Neural crest cell (in vitro differentiated cells): ENCODE results near the gene PADI2. TPM values are rescaled to one million over a fixed set of nuclear protein-coding genes. Genes with fewer than 3 reads are reported as not detected.

Experiments
- DNase-seq: peaks from one replicate; pipeline ENCODE4 v3.0.0; 2021; ENCODE audit warnings: low read depth, mixed read lengths, low spot score
- H3K27ac Mint-ChIP-seq: one replicate; pipeline ENCODE4 v1.8.0; 2021; ENCODE audit warnings: mild to moderate bottlenecking, mixed read lengths; ENCODE audit not compliant: unreplicated experiment
- H3K27me3 Mint-ChIP-seq: 2 replicates; pipeline ENCODE4 v1.8.0; 2021; ENCODE audit warnings: low read depth, mild to moderate bottlenecking, mixed read lengths
- H3K36me3 Mint-ChIP-seq: 2 replicates; pipeline ENCODE4 v1.8.0; 2021; ENCODE audit warnings: low read depth, mild to moderate bottlenecking, mixed read lengths
- H3K4me1 Mint-ChIP-seq: 2 replicates; pipeline ENCODE4 v1.8.0; 2021; ENCODE audit warnings: mixed read lengths
- H3K4me3 Mint-ChIP-seq: one replicate; pipeline ENCODE4 v1.8.0; 2021; ENCODE audit warnings: mild to moderate bottlenecking, mixed read lengths
- H3K9me3 Mint-ChIP-seq: 2 replicates; pipeline ENCODE4 v1.8.0; 2021; ENCODE audit warnings: mixed read lengths
- total RNA-seq: library from RNA; stranded (reverse); gene quantifications from 2 replicates; pipeline ENCODE4 v1.2.1, GENCODE V29; 2021
- TF ChIP-seq, protein P1 (sequence below): fragments of 200-600 bp; sonication (generic); conservative IDR thresholded peaks from 2 replicates; pipeline ENCODE4 v1.5.0; 2021; ENCODE audit warnings: antibody characterized with exemption, mild to moderate bottlenecking

Gene PADI2
- total RNA-seq, 1 donor from 2014 or later, result 0.16 TPM

- no peaks in the 10 kb centered on the region for H3K9me3 Mint-ChIP-seq
- H3K4me1 Mint-ChIP-seq, result peaks cover 10% of the 10 kb centered on the region
- no peaks in the 10 kb centered on the region for H3K36me3 Mint-ChIP-seq
- TF ChIP-seq, protein P1, sequence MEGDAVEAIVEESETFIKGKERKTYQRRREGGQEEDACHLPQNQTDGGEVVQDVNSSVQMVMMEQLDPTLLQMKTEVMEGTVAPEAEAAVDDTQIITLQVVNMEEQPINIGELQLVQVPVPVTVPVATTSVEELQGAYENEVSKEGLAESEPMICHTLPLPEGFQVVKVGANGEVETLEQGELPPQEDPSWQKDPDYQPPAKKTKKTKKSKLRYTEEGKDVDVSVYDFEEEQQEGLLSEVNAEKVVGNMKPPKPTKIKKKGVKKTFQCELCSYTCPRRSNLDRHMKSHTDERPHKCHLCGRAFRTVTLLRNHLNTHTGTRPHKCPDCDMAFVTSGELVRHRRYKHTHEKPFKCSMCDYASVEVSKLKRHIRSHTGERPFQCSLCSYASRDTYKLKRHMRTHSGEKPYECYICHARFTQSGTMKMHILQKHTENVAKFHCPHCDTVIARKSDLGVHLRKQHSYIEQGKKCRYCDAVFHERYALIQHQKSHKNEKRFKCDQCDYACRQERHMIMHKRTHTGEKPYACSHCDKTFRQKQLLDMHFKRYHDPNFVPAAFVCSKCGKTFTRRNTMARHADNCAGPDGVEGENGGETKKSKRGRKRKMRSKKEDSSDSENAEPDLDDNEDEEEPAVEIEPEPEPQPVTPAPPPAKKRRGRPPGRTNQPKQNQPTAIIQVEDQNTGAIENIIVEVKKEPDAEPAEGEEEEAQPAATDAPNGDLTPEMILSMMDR, result no peak
- no peak for DNase-seq
- H3K4me3 Mint-ChIP-seq, result no peak overlapping the region
- peaks cover 46% of the 10 kb centered on the region for H3K27me3 Mint-ChIP-seq
- no peak overlapping the region for H3K27ac Mint-ChIP-seq
These were observed 2.6 kb upstream of the PADI2 start for GRCh38 chr1:17121881-17122280.

DNA sequence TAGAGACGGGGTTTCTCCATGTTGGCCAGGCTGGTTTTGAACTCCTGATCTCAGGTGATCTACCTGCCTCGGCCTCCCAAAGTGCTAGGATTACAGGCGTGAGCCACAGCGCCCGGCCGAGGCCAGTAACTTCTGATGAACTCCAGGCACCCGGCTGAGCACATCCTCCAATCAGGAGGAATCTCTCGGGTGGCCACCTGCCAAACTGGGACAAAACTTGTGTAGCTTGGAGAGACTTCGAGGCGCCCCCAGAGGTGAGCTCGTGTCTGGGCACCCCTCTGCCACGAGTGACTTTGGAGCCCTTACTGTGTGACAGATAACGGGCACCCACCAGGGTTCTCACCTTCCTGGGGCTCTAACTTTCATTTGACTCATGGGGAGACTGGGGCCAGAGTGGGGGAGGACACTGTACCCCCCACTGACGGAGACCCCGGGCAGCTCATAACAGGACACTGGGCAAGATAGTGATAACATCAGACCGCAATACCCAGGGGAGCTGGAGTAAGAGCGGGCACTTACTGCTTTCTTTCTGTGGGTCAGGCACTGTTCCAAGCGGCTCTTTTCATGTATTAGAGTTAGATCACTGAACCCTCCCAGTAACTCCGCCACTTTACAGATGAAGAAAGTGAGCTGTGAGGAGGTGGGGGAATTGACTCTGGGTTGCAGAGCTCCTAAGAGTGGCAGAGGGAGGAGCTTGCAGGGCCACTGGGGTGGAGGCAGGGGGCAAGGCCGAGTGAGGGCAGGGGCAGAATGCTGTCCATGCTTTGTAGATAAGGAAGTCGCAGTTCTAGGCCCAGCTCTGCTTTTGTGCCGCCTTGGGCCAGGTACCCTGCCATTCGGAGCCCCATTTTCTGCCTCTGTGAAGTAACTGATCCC is 1.9 kb upstream of the PADI2 start:
- H3K36me3 Mint-ChIP-seq, result no peaks in the 10 kb centered on the region
- no peak for DNase-seq
- TF ChIP-seq, protein P1, result no peak
- no peak overlapping the region for H3K27ac Mint-ChIP-seq
- peak overlapping the region; percentile 31 for H3K4me3 Mint-ChIP-seq
- peaks cover 53% of the 10 kb centered on the region for H3K27me3 Mint-ChIP-seq
- H3K4me1 Mint-ChIP-seq, result peaks cover 10% of the 10 kb centered on the region
- no peaks in the 10 kb centered on the region for H3K9me3 Mint-ChIP-seq

DNA sequence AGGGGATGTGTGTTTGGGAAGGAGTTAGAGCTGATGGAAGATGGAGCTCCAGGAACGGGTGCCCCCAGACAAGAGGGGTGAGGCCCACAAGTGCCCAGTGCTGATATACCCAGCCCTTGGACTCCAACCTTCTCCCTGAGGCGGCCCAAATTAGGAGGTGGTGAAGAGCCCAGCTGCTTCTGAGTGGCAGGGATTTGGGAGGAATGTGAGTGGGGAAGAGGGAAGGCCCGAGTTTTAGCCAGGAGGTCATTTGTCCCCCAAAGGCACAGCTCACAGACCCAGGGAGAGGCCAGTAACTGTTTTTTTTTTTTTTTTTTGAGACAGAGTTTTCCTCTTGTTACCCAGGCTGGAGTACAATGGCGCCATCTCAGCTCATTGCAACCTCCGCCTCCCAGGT is 1.2 kb upstream of the PADI2 start:
- Mint-ChIP-seq H3K27me3 (peaks cover 58% of the 10 kb centered on the region), H3K4me3 (no peak overlapping the region), H3K36me3 (no peaks in the 10 kb centered on the region), H3K9me3 (no peaks in the 10 kb centered on the region), H3K4me1 (peaks cover 5% of the 10 kb centered on the region), H3K27ac (no peak overlapping the region)
- no peak for DNase-seq
- TF ChIP-seq, protein P1, result no peak

GRCh38 chr1:17119773-17120480 is 676 bp upstream of the PADI2 start:
- no peak for DNase-seq
- Mint-ChIP-seq H3K4me3 (peak overlapping the region; percentile 49), H3K27ac (no peak overlapping the region), H3K9me3 (no peaks in the 10 kb centered on the region), H3K36me3 (no peaks in the 10 kb centered on the region), H3K4me1 (peaks cover 5% of the 10 kb centered on the region), H3K27me3 (peaks cover 63% of the 10 kb centered on the region)
- TF ChIP-seq, protein P1, result no peak

- H3K4me1 Mint-ChIP-seq, result peaks cover 5% of the 10 kb centered on the region
These were observed 560 bp downstream of the PADI2 start for GRCh38 chr1:17118706-17119075.

More at GRCh38 chr1:17118706-17119075, 560 bp downstream of the PADI2 start:
- peaks cover 72% of the 10 kb centered on the region for H3K27me3 Mint-ChIP-seq
- DNase-seq, result no peak
- TF ChIP-seq, protein P1, result no peak
- no peaks in the 10 kb centered on the region for H3K9me3 Mint-ChIP-seq
- H3K36me3 Mint-ChIP-seq, result no peaks in the 10 kb centered on the region
- H3K4me3 Mint-ChIP-seq, result peak overlapping the region; percentile 27
- H3K27ac Mint-ChIP-seq, result no peak overlapping the region
